ENCODE data around the gene SLC25A43.
"Not testable (repeated sequence)": the region's sequence is repeated elsewhere in the genome, so short reads cannot be mapped to it uniquely, and the experiment has no call there.

SLC25A43 gene

GRCh38 chrX:119407681-119408080 lies 8.5 kb downstream of the SLC25A43 start:
- no peak for DNase-seq (ENCODE audit: low read depth in 3 of 3, low spot score in 1 of 3)

- DNase-seq (ENCODE audit: low read depth in 3 of 3, low spot score in 1 of 3) = no peak
Observed at GRCh38 chrX:119410027-119410819, 11.1 kb downstream of the SLC25A43 start.

GRCh38 chrX:119410854-119411253 lies 11.7 kb downstream of the SLC25A43 start:
- DNase-seq (ENCODE audit: low read depth in 3 of 3, low spot score in 1 of 3) = no peak

- no peak for DNase-seq (ENCODE audit: low read depth in 3 of 3, low spot score in 1 of 3)
Observed at GRCh38 chrX:119411959-119412358, 12.8 kb downstream of the SLC25A43 start.

- DNase-seq (ENCODE audit: low read depth in 3 of 3, low spot score in 1 of 3) = no peak
Observed at GRCh38 chrX:119417376-119417775, 18.2 kb downstream of the SLC25A43 start.

GRCh38 chrX:119417842-119418241 lies 18.7 kb downstream of the SLC25A43 start:
- no peak for DNase-seq (ENCODE audit: low read depth in 3 of 3, low spot score in 1 of 3)

- no peak for DNase-seq (ENCODE audit: low read depth in 3 of 3, low spot score in 1 of 3)
Observed at GRCh38 chrX:119419146-119419545, 20.0 kb downstream of the SLC25A43 start.

GRCh38 chrX:119419898-119420297 lies 20.8 kb downstream of the SLC25A43 start:
- no peak for DNase-seq (ENCODE audit: low read depth in 3 of 3, low spot score in 1 of 3)

GRCh38 chrX:119421016-119421705 lies 22.0 kb downstream of the SLC25A43 start:
- DNase-seq (ENCODE audit: low read depth in 3 of 3, low spot score in 1 of 3) = no peak

GRCh38 chrX:119423631-119424030 lies 24.5 kb downstream of the SLC25A43 start:
- DNase-seq (ENCODE audit: low read depth in 3 of 3, low spot score in 1 of 3) = no peak

GRCh38 chrX:119424999-119425398 lies 25.9 kb downstream of the SLC25A43 start:
- no peak for DNase-seq (ENCODE audit: low read depth in 3 of 3, low spot score in 1 of 3)

GRCh38 chrX:119427024-119427794 lies 28.1 kb downstream of the SLC25A43 start:
- DNase-seq (ENCODE audit: low read depth in 3 of 3, low spot score in 1 of 3) = no peak

GRCh38 chrX:119427795-119428185 lies 28.7 kb downstream of the SLC25A43 start:
- DNase-seq (ENCODE audit: low read depth in 3 of 3, low spot score in 1 of 3) = no peak

GRCh38 chrX:119429471-119429870 lies 30.3 kb downstream of the SLC25A43 start:
- no peak for DNase-seq (ENCODE audit: low read depth in 3 of 3, low spot score in 1 of 3)

GRCh38 chrX:119441295-119441694 lies 42.2 kb downstream of the SLC25A43 start:
- DNase-seq (ENCODE audit: low read depth in 3 of 3, low spot score in 1 of 3) = not testable (repeated sequence)

GRCh38 chrX:119442286-119442685 lies 43.1 kb downstream of the SLC25A43 start:
- no peak for DNase-seq (ENCODE audit: low read depth in 3 of 3, low spot score in 1 of 3)

GRCh38 chrX:119453202-119453601 lies 54.1 kb downstream of the SLC25A43 start:
- DNase-seq (ENCODE audit: low read depth in 3 of 3, low spot score in 1 of 3) = no peak

- no peak for DNase-seq (ENCODE audit: low read depth in 3 of 3, low spot score in 1 of 3)
Observed at GRCh38 chrX:119455264-119455663, 56.1 kb downstream of the SLC25A43 start.

- DNase-seq (ENCODE audit: low read depth in 3 of 3, low spot score in 1 of 3) = no peak
Observed at GRCh38 chrX:119459181-119459580, 60.0 kb downstream of the SLC25A43 start.

- no peak for DNase-seq (ENCODE audit: low read depth in 3 of 3, low spot score in 1 of 3)
Observed at GRCh38 chrX:119465555-119465954, 66.4 kb downstream of the SLC25A43 start.

- no peak for DNase-seq (ENCODE audit: low read depth in 3 of 3, low spot score in 1 of 3)
Observed at GRCh38 chrX:119466970-119467369, 67.8 kb downstream of the SLC25A43 start.

GRCh38 chrX:119467433-119467832 lies 68.3 kb downstream of the SLC25A43 start:
- DNase-seq (ENCODE audit: low read depth in 3 of 3, low spot score in 1 of 3) = no peak

Measured in stimulated activated CD4-positive, alpha-beta T cell treated with anti-CD3 and anti-CD28 coated beads, TNF-alpha, amount 100 ng/mL, for 1 hour (primary cell).